ENCODE results near the gene SAFB2. TPM values are rescaled to one million over a fixed set of nuclear protein-coding genes. Genes with fewer than 3 reads are reported as not detected.

The SAFB2 gene
- total and polyA plus RNA-seq, 2 donors (not counting 3 experiments of a cell fraction or from before 2014, with no cell fraction given): 24.6 to 85.9 TPM

GRCh38 chr19:5641171-5641570 lies 18.6 kb upstream of the SAFB2 start:
- BruUV-seq (replicated peaks): no TSS peak
- H2AFZ ChIP-seq (ENCODE audit: low read depth, low read length): no peak overlapping the region
- dilution Hi-C loops (cut with MboI; ENCODE audit: extremely low pct_ligation_motif_present, low sequenced_read_pairs) (no loop called here), intact Hi-C loops (cut with micrococcal nuclease) (loop anchor here (10.0 kb wide), 1 partner anchor 544 kb away; no protein-coding TSS in a partner anchor)
- ChIA-PET POLR2A (no interaction called here), CTCF (no interaction called here)
- no peak overlapping the region for H3K4me2 ChIP-seq (ENCODE audit: insufficient read depth, low read length)
- peaks cover 13 to 18% of the 10 kb centered on the region in 2 experiments for H3K36me3 ChIP-seq (ENCODE audit: control insufficient read depth in 2 of 2, extremely low read depth in 1 of 2, insufficient read depth in 2 of 2, low read length in 2 of 2)
- no peaks in the 10 kb centered on the region for H3K27me3 ChIP-seq (ENCODE audit: control insufficient read depth in 2 of 2, insufficient read depth in 2 of 2, low read length in 2 of 2)
- H4K20me1 ChIP-seq (replicated peaks; ENCODE audit: control insufficient read depth, extremely low read depth, insufficient read depth, low read length): peaks cover 7% of the 10 kb centered on the region
- no peak overlapping the region for H3K27ac ChIP-seq (ENCODE audit: insufficient read depth, low read depth, low read length)
- DNase-seq (ENCODE audit: low read depth, low spot score) (no peak), FAIRE-seq (no peak)
- H3K9ac ChIP-seq (replicated peaks; ENCODE audit: extremely low read depth, insufficient read depth, low read length): no peak overlapping the region
- no peak for TF ChIP-seq FOS (IDR thresholded peaks at IDR 0.05; ENCODE audit: borderline replicate concordance, insufficient read depth, low read length)
- TF ChIP-seq MYC (IDR thresholded peaks at IDR 0.05; ENCODE audit: low read depth, low read length): no peak
- H3K9me1 ChIP-seq (replicated peaks; ENCODE audit: control insufficient read depth, extremely low read depth, insufficient read depth, low read length): no peaks in the 10 kb centered on the region
- no peak overlapping the region for H3K4me3 ChIP-seq (replicated peaks in 1 of 3; ENCODE audit: insufficient read depth in 1 of 3, low read depth in 1 of 3, low read length in 3 of 3)
- H3K4me1 ChIP-seq (ENCODE audit: control insufficient read depth, extremely low read depth, insufficient read depth, low read length): no peaks in the 10 kb centered on the region
- H3K9me3 ChIP-seq (replicated peaks; ENCODE audit: control insufficient read depth, insufficient read depth, low read length): no peaks in the 10 kb centered on the region
- peaks cover 90% of the 10 kb centered on the region for H3K79me2 ChIP-seq (ENCODE audit: control insufficient read depth, insufficient read depth, low read length)

DNA sequence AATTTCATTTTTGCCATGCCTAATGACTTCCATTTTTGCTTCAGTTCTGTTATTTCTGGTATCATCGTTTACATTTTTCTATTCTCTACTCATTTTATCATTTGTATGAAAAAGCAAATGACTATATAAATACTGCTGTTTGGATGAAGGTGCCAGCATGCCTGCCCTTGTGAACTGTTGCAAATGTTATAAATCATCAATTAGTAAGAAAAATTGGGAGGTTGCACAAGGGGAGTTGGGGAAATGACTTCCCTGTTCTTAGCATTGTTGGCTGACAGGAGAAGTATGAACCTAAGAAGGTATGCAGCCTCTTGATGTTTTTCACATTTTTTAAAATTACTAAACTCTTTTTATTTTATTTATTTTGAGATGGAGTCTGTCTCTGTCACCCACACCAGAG lies 15.4 kb upstream of the SAFB2 start:
- BruUV-seq (replicated peaks): no TSS peak
- no peak for FAIRE-seq
- H3K9me1 ChIP-seq (replicated peaks; ENCODE audit: control insufficient read depth, extremely low read depth, insufficient read depth, low read length): no peaks in the 10 kb centered on the region
- no peak overlapping the region for H3K9ac ChIP-seq (replicated peaks; ENCODE audit: extremely low read depth, insufficient read depth, low read length)
- no peaks in the 10 kb centered on the region for H3K9me3 ChIP-seq (replicated peaks; ENCODE audit: control insufficient read depth, insufficient read depth, low read length)
- no peak overlapping the region for H2AFZ ChIP-seq (ENCODE audit: low read depth, low read length)
- dilution Hi-C loops (cut with MboI; ENCODE audit: extremely low pct_ligation_motif_present, low sequenced_read_pairs) (no loop called here), intact Hi-C loops (cut with micrococcal nuclease) (no loop called here)
- H4K20me1 ChIP-seq (replicated peaks; ENCODE audit: control insufficient read depth, extremely low read depth, insufficient read depth, low read length): peaks cover 9% of the 10 kb centered on the region
- H3K4me3 ChIP-seq (replicated peaks in 1 of 3; ENCODE audit: insufficient read depth in 1 of 3, low read depth in 1 of 3, low read length in 3 of 3): no peak overlapping the region
- CTCF ChIA-PET: interaction anchor here (0.7 kb wide), 1 partner anchor 8 kb away, joined by 4 read pairs; no protein-coding TSS in a partner anchor
- no peaks in the 10 kb centered on the region for H3K4me1 ChIP-seq (ENCODE audit: control insufficient read depth, extremely low read depth, insufficient read depth, low read length)
- H3K36me3 ChIP-seq (ENCODE audit: control insufficient read depth in 2 of 2, extremely low read depth in 1 of 2, insufficient read depth in 2 of 2, low read length in 2 of 2): peaks cover 3 to 10% of the 10 kb centered on the region in 2 experiments
- no peak for DNase-seq (ENCODE audit: low read depth, low spot score)
- no peak overlapping the region for H3K27ac ChIP-seq (ENCODE audit: insufficient read depth, low read depth, low read length)
- TF ChIP-seq MYC (IDR thresholded peaks at IDR 0.05; ENCODE audit: low read depth, low read length) (no peak), GATA2 (IDR thresholded peaks at IDR 0.05; ENCODE audit: insufficient read depth, insufficient read length, low read depth, low read length) (no peak), JUN (IDR thresholded peaks at IDR 0.05; ENCODE audit: borderline replicate concordance, insufficient read depth, insufficient read length, low read depth) (no peak), POLR2A (IDR thresholded peaks at IDR 0.05; ENCODE audit: low read depth, low read length) (no peak), EZH2 (IDR thresholded peaks at IDR 0.05; ENCODE audit: borderline replicate concordance, low read depth, low read length, severe bottlenecking) (no peak), FOS (IDR thresholded peaks at IDR 0.05; ENCODE audit: borderline replicate concordance, insufficient read depth, low read length) (no peak), POLR2AphosphoS5 (IDR thresholded peaks at IDR 0.05; ENCODE audit: insufficient read depth, low read depth, low read length) (no peak)
- TF ChIP-seq, protein P1, sequence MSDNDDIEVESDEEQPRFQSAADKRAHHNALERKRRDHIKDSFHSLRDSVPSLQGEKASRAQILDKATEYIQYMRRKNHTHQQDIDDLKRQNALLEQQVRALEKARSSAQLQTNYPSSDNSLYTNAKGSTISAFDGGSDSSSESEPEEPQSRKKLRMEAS (IDR thresholded peaks at IDR 0.05; ENCODE audit: insufficient read depth, insufficient read length): no peak
- TF ChIP-seq, protein P2, sequence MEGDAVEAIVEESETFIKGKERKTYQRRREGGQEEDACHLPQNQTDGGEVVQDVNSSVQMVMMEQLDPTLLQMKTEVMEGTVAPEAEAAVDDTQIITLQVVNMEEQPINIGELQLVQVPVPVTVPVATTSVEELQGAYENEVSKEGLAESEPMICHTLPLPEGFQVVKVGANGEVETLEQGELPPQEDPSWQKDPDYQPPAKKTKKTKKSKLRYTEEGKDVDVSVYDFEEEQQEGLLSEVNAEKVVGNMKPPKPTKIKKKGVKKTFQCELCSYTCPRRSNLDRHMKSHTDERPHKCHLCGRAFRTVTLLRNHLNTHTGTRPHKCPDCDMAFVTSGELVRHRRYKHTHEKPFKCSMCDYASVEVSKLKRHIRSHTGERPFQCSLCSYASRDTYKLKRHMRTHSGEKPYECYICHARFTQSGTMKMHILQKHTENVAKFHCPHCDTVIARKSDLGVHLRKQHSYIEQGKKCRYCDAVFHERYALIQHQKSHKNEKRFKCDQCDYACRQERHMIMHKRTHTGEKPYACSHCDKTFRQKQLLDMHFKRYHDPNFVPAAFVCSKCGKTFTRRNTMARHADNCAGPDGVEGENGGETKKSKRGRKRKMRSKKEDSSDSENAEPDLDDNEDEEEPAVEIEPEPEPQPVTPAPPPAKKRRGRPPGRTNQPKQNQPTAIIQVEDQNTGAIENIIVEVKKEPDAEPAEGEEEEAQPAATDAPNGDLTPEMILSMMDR (IDR thresholded peaks at IDR 0.05; ENCODE audit: extremely low read depth in 1 of 2, insufficient read depth in 1 of 2, low read depth in 1 of 2, low read length in 2 of 2): no peak
- POLR2A ChIA-PET: no interaction called here
- peaks cover 92% of the 10 kb centered on the region for H3K79me2 ChIP-seq (ENCODE audit: control insufficient read depth, insufficient read depth, low read length)
- H3K27me3 ChIP-seq (ENCODE audit: control insufficient read depth in 2 of 2, insufficient read depth in 2 of 2, low read length in 2 of 2): no peaks in the 10 kb centered on the region
- no peak overlapping the region for H3K4me2 ChIP-seq (ENCODE audit: insufficient read depth, low read length)

All from endothelial cell of umbilical vein (primary cell).